Smooth muscle cell (in vitro differentiated cells): Measurements from ENCODE around the gene MED15. TPM values are rescaled to one million over a fixed set of nuclear protein-coding genes. Genes with fewer than 3 reads are reported as not detected.

Experiments used
- DNase-seq: peaks from one replicate; lab custom pipeline; 2025; ENCODE audit not compliant: unreplicated experiment; lab: John Stamatoyannopoulos, UW
- H2AFZ ChIP-seq: fragments of 200-600 bp; sonication (generic); 2 replicates; pipeline ENCODE4 v1.6.0; 2016; ENCODE audit warnings: antibody characterized with exemption, low read depth, mild to moderate bottlenecking
- H3F3A ChIP-seq: fragments of 200-600 bp; sonication (generic); 2 replicates; pipeline ENCODE4 v1.6.0; 2017; ENCODE audit warnings: antibody characterized with exemption, low read depth
- H3K27ac ChIP-seq: fragments of 200-600 bp; sonication (generic); 2 replicates; pipeline ENCODE4 v1.5.1; 2016; ENCODE audit warnings: low read depth, mild to moderate bottlenecking
- H3K27me3 ChIP-seq: fragments of 200-600 bp; sonication (generic); 2 replicates; pipeline ENCODE4 v1.6.1; 2016; ENCODE audit warnings: low read depth, mild to moderate bottlenecking
- H3K36me3 ChIP-seq: fragments of 200-600 bp; sonication (generic); 2 replicates; pipeline ENCODE4 v1.5.1; 2016; ENCODE audit warnings: low read depth
- H3K4me1 ChIP-seq: fragments of 200-600 bp; sonication (generic); 2 replicates; pipeline ENCODE4 v1.5.1; 2016; ENCODE audit warnings: low read depth
- H3K4me2 ChIP-seq: fragments of 200-600 bp; sonication (generic); 2 replicates; pipeline ENCODE4 v1.6.0; 2016; ENCODE audit warnings: mild to moderate bottlenecking
- H3K4me3 ChIP-seq: fragments of 200-600 bp; sonication (generic); 2 replicates; pipeline ENCODE4 v1.5.1; 2016; ENCODE audit warnings: mild to moderate bottlenecking
- H3K79me2 ChIP-seq: fragments of 200-600 bp; sonication (generic); 2 replicates; pipeline ENCODE4 v1.6.0; 2016; ENCODE audit warnings: low read depth, mild to moderate bottlenecking
- H3K9ac ChIP-seq: fragments of 200-600 bp; sonication (generic); 2 replicates; pipeline ENCODE4 v1.6.0; 2016; ENCODE audit warnings: low read depth
- H3K9me3 ChIP-seq: fragments of 200-600 bp; sonication (generic); replicated peaks from 2 replicates; pipeline ENCODE4 v1.5.1; 2016; ENCODE audit warnings: low read depth
- H4K20me1 ChIP-seq: fragments of 200-600 bp; sonication (generic); 2 replicates; pipeline ENCODE4 v1.6.0; 2016; ENCODE audit warnings: low read depth
- CTCF ChIP-seq: fragments of 200-600 bp; sonication (generic); IDR thresholded peaks from 2 replicates; pipeline ENCODE4 v1.5.1; 2017; ENCODE audit warnings: borderline replicate concordance, mild to moderate bottlenecking, antibody characterized with exemption; ENCODE audit not compliant: insufficient read depth, poor library complexity, severe bottlenecking
- WGBS: methylation state at CpG from one replicate; pipeline ENCODE4 v1.1.7; 2016; ENCODE audit warnings: low lambda C conversion rate; 5-methylcytosine and 5-hydroxymethylcytosine counted together
- polyA plus RNA-seq: library from polyadenylated mRNA; unstranded; fragments of >200 nt; fragmentation: Nextera tagmentation; extraction: Ambion mirVana; gene quantifications from 2 replicates; pipeline ENCODE4 v1.2.1, GENCODE V29; 2016
- total RNA-seq: library from RNA; depleted of rRNA; stranded (reverse); fragments of >200 nt; gene quantifications from 2 replicates; pipeline ENCODE4 v1.2.3, GENCODE V29; 2014

Gene MED15
- total and polyA plus RNA-seq, 2 experiments from 2014 or later, result 25.3 to 70.5 TPM

DNA sequence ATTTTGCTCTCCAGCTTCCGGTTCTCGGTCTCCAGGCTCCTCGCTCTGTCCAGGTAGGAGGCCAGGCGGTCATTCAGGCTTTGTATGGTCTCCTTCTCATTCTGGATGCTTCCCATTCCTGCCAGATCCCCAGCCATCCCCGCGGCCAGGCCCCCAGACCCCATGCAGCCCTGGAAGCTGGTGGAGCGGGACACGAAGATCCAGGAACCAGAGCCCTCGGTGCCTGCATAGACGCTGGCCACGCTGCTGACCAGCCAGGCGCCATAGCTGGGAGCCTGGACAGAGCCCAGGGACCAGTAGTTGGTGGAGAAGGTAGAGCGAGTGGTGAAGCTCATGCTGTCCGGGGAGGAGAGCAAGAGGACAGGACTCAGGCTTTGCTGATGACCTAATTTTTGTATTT is 23.6 kb upstream of the MED15 start:
- no peak overlapping the region for H3K4me3 ChIP-seq
- TF ChIP-seq CTCF, result no peak
- H3K9me3 ChIP-seq, result no peaks in the 10 kb centered on the region
- no peaks in the 10 kb centered on the region for H3K36me3 ChIP-seq
- no peak for DNase-seq
- no peak overlapping the region for H2AFZ ChIP-seq
- no peak overlapping the region for H3K4me2 ChIP-seq
- H3F3A ChIP-seq, result no peaks in the 10 kb centered on the region
- H3K9ac ChIP-seq, result no peak overlapping the region
- no peaks in the 10 kb centered on the region for H3K4me1 ChIP-seq
- H3K79me2 ChIP-seq, result peaks cover 14% of the 10 kb centered on the region
- 95% methylated on average over 14 of the region's 14 CpGs for WGBS
- H3K27ac ChIP-seq, result no peak overlapping the region
- H4K20me1 ChIP-seq, result peaks cover 39% of the 10 kb centered on the region
- H3K27me3 ChIP-seq, result no peaks in the 10 kb centered on the region

DNA sequence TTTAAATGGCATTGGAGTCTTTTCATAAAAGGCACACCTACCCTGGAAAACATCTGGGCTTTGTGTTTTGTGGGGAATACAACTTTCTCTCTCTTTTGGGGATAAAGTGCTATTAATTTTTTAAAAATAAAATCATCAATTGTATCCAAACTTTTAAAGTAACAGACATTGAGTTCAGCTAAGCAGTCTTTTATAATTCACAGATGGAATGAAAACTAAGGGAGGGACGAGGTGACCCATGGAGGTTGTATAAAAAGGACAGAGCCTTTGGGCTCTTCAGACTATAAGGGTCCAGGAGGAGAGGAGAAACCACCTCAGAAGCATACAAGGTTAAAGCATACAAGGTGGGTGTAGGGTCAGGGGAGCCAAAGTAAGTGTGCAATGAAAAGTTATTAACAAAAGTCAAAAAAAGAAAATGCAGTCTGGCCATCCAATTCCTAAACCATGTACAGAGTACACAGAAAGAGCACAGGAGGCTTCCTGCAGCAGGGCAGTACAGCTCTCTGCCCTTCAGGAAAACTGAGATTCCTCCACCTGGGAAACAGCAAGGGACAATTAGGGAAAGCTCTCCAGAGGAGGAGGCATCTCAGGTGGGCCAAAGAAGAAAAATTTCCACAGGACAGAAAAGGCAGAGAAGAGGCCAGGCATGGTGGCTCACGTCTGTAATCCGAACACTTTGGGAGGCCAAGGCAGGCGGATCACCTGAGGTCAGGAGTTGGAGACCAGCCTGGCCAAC is 22.3 kb upstream of the MED15 start:
- H3K4me2 ChIP-seq, result no peak overlapping the region
- DNase-seq, result no peak
- peaks cover 23% of the 10 kb centered on the region for H3K79me2 ChIP-seq
- no peaks in the 10 kb centered on the region for H3K4me1 ChIP-seq
- TF ChIP-seq CTCF, result no peak
- no peak overlapping the region for H3K27ac ChIP-seq
- no peaks in the 10 kb centered on the region for H3K9me3 ChIP-seq
- peaks cover 45% of the 10 kb centered on the region for H4K20me1 ChIP-seq
- H3F3A ChIP-seq, result no peaks in the 10 kb centered on the region
- 100% methylated on average over 4 of the region's 4 CpGs for WGBS
- no peaks in the 10 kb centered on the region for H3K36me3 ChIP-seq
- H2AFZ ChIP-seq, result no peak overlapping the region
- H3K27me3 ChIP-seq, result no peaks in the 10 kb centered on the region
- H3K9ac ChIP-seq, result no peak overlapping the region
- H3K4me3 ChIP-seq, result no peak overlapping the region

GRCh38 chr22:20486229-20486628 is 21.2 kb upstream of the MED15 start:
- Histone ChIP-seq H3F3A (no peaks in the 10 kb centered on the region), H3K79me2 (peaks cover 34% of the 10 kb centered on the region)
- WGBS, result 89% methylated on average over 2 of the region's 2 CpGs

More at GRCh38 chr22:20486229-20486628, 21.2 kb upstream of the MED15 start:
- no peak overlapping the region for H3K27ac ChIP-seq
- H3K4me1 ChIP-seq, result no peaks in the 10 kb centered on the region
- H3K9me3 ChIP-seq, result no peaks in the 10 kb centered on the region
- TF ChIP-seq CTCF, result no peak
- no peak overlapping the region for H3K4me2 ChIP-seq
- no peaks in the 10 kb centered on the region for H3K36me3 ChIP-seq
- no peak overlapping the region for H2AFZ ChIP-seq
- peaks cover 56% of the 10 kb centered on the region for H4K20me1 ChIP-seq
- no peak overlapping the region for H3K4me3 ChIP-seq
- no peak overlapping the region for H3K9ac ChIP-seq
- DNase-seq, result no peak
- no peaks in the 10 kb centered on the region for H3K27me3 ChIP-seq
